OCI-LY7 (cell line): ENCODE results near the gene CHRNB4. TPM values are rescaled to one million over a fixed set of nuclear protein-coding genes. Genes with fewer than 3 reads are reported as not detected.

ENCODE experiments used
- BruUV-seq: library from RNA; stranded (reverse); fragments of 400-500 nt; replicated peaks from 2 replicates; lab custom pipeline; 2021; lab: Mats Ljungman, UMichigan
- CTCF ChIA-PET: fragments of 300-600 bp; sonication (Branson Sonifier 250); formaldehyde crosslinking; loops from one replicate; lab custom pipeline; 2022; ENCODE audit warnings: antibody characterized with exemption; ENCODE audit not compliant: unreplicated experiment; lab: Charles Lee
- POLR2A ChIA-PET: fragments of 300-600 bp; sonication (Branson Sonifier 250); formaldehyde crosslinking; loops from one replicate; lab custom pipeline; 2022; ENCODE audit warnings: antibody characterized with exemption; lab: Charles Lee
- DNase-seq: peaks from one replicate; pipeline ENCODE4 v3.0.0-alpha.2; 2015; ENCODE audit warnings: low spot score
- H2AFZ ChIP-seq: fragments of 200-600 bp; sonication (generic), shearing (Covaris generic); 2 replicates; pipeline ENCODE4 v1.6.1; 2014; ENCODE audit warnings: mild to moderate bottlenecking, antibody characterized with exemption, low read length, moderate library complexity
- H3K27ac ChIP-seq: fragments of 200-600 bp; sonication (generic); 2 replicates; pipeline ENCODE4 v1.5.1; 2014; ENCODE audit warnings: mixed run types, low read depth, mild to moderate bottlenecking, moderate library complexity, low read length, inconsistent platforms; ENCODE audit not compliant: poor library complexity, severe bottlenecking
- H3K36me3 ChIP-seq: fragments of 200-600 bp; sonication (generic); 2 replicates; pipeline ENCODE4 v1.6.1; 2014; ENCODE audit warnings: mild to moderate bottlenecking, antibody characterized with exemption, low read length, moderate library complexity, mixed read lengths; ENCODE audit not compliant: insufficient read depth
- H3K4me1 ChIP-seq: fragments of 200-600 bp; sonication (generic); 2 replicates; pipeline ENCODE4 v1.5.1; 2014; ENCODE audit warnings: mild to moderate bottlenecking, low read length; ENCODE audit not compliant: insufficient read depth, poor library complexity, severe bottlenecking
- H3K4me2 ChIP-seq: fragments of 200-600 bp; sonication (generic); 2 replicates; pipeline ENCODE4 v1.6.1; 2014; ENCODE audit warnings: mild to moderate bottlenecking, low read length
- H3K4me3 ChIP-seq: fragments of 200-600 bp; sonication (generic); 2 replicates; pipeline ENCODE4 v1.5.1; 2014; ENCODE audit warnings: mild to moderate bottlenecking, low read depth, low read length; ENCODE audit not compliant: poor library complexity, severe bottlenecking
- H3K79me2 ChIP-seq: fragments of 200-600 bp; sonication (generic); 2 replicates; pipeline ENCODE4 v1.6.1; 2016; ENCODE audit warnings: low read depth, mild to moderate bottlenecking, low read length, moderate library complexity, mixed read lengths; ENCODE audit not compliant: insufficient read depth
- H3K9me2 ChIP-seq: fragments of 200-600 bp; sonication (generic); 2 replicates; pipeline ENCODE4 v1.6.1; 2016; ENCODE audit warnings: mild to moderate bottlenecking, low read length, mixed read lengths; ENCODE audit not compliant: insufficient read depth
- H3K9me3 ChIP-seq: fragments of 200-600 bp; sonication (generic); 2 replicates; pipeline ENCODE4 v1.6.1; 2014; ENCODE audit warnings: mild to moderate bottlenecking, mixed run types, low read length, mixed read lengths
- H4K20me1 ChIP-seq: fragments of 200-600 bp; sonication (generic); 2 replicates; pipeline ENCODE4 v1.6.1; 2014; ENCODE audit warnings: mild to moderate bottlenecking, antibody characterized with exemption, low read length, moderate library complexity, mixed read lengths; ENCODE audit not compliant: insufficient read depth
- EZH2phosphoT487 ChIP-seq: fragments of 200-600 bp; sonication (generic); IDR thresholded peaks from 2 replicates; pipeline ENCODE4 v1.6.1; 2018; ENCODE audit warnings: low read depth, borderline replicate concordance, mild to moderate bottlenecking, mixed run types, antibody characterized with exemption, low read length, moderate library complexity, mixed read lengths
- intact Hi-C: fragments of 100-400 bp; cut with micrococcal nuclease; formaldehyde crosslinking; loops from one replicate; pipeline ENCODE4 v1.10.0; 2022; ENCODE audit not compliant: unreplicated experiment
- total RNA-seq, 2 experiments: library from RNA; depleted of rRNA in 1 of 2; stranded (reverse); fragments of >200 nt in 1 of 2; shearing (Covaris generic) in 1 of 2; gene quantifications; 2 replicates each; pipeline ENCODE4 v1.2.3, GENCODE V29; 2014 to 2022
- TF ChIP-seq, protein P1 (sequence below): fragments of 200-600 bp; sonication (generic); conservative IDR thresholded peaks from 2 replicates; pipeline ENCODE4 v1.5.1; 2014; ENCODE audit warnings: mild to moderate bottlenecking, antibody characterized with exemption, low read length, moderate library complexity, mixed read lengths

The CHRNB4 gene
- total RNA-seq, 2 experiments from 2014 or later, result not detected

DNA sequence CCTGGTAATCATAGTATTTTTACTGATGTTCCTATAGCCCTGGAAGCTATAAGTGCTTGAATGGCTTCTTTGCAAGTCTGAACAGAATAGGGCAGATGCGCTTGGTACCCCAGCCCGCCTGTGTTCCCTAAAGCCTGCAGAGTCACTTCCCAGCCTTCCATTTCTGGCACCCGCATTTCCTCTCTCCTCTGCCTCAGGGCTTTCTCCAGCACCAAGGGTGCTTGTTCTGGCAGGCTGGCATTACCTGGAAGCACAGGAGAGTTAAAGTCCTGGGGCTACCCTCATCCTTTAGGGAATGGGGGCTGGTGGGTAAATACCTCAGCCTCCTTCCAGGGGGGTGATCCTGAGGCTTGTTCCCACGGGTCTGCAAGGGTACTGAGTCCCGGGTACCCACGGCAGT, 12.8 kb downstream of the CHRNB4 start:
- no peak for DNase-seq
- no peak overlapping the region for H3K4me2 ChIP-seq
- BruUV-seq, result no TSS peak
- H3K4me3 ChIP-seq, result no peak overlapping the region
- ChIA-PET POLR2A (no interaction called here), CTCF (no interaction called here)
- intact Hi-C loops, result no loop called here
- H2AFZ ChIP-seq, result no peak overlapping the region
- TF ChIP-seq, protein P1, sequence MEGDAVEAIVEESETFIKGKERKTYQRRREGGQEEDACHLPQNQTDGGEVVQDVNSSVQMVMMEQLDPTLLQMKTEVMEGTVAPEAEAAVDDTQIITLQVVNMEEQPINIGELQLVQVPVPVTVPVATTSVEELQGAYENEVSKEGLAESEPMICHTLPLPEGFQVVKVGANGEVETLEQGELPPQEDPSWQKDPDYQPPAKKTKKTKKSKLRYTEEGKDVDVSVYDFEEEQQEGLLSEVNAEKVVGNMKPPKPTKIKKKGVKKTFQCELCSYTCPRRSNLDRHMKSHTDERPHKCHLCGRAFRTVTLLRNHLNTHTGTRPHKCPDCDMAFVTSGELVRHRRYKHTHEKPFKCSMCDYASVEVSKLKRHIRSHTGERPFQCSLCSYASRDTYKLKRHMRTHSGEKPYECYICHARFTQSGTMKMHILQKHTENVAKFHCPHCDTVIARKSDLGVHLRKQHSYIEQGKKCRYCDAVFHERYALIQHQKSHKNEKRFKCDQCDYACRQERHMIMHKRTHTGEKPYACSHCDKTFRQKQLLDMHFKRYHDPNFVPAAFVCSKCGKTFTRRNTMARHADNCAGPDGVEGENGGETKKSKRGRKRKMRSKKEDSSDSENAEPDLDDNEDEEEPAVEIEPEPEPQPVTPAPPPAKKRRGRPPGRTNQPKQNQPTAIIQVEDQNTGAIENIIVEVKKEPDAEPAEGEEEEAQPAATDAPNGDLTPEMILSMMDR, result no peak
- TF ChIP-seq EZH2phosphoT487, result no peak
- H3K4me1 ChIP-seq, result no peaks in the 10 kb centered on the region
- no peak overlapping the region for H3K27ac ChIP-seq
- H4K20me1 ChIP-seq, result no peaks in the 10 kb centered on the region
- H3K9me3 ChIP-seq, result 0 out of 2 replicates have a peak, but pooled peaks cover 3% of the 10 kb centered on the region
- no peaks in the 10 kb centered on the region for H3K9me2 ChIP-seq
- no peaks in the 10 kb centered on the region for H3K79me2 ChIP-seq
- no peaks in the 10 kb centered on the region for H3K36me3 ChIP-seq

DNA sequence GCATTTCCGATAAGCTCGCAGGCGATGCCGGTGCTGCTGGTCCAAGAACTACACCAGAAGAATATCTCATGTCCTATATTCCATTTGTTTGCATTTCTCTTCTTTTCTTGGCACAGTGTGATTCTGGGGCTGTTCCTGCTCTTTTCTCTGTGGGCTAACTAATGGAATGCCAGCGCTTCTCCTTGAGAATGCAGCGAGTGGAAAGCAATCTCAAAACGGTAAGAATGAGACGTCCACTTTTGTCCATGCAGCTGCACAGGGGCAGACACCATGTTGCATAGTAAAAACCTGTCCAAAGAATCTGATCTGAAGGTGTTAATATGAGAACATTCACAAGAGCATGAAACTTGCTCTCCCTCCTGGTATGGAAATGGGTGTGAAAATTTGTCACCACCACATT, 13.7 kb downstream of the CHRNB4 start:
- DNase-seq, result no peak
- intact Hi-C loops, result no loop called here
- Histone ChIP-seq H3K27ac (no peak overlapping the region), H3K9me3 (no peaks in the 10 kb centered on the region), H3K9me2 (no peaks in the 10 kb centered on the region), H3K4me1 (no peaks in the 10 kb centered on the region), H2AFZ (no peak overlapping the region), H3K4me2 (no peak overlapping the region), H3K79me2 (no peaks in the 10 kb centered on the region), H3K36me3 (no peaks in the 10 kb centered on the region), H4K20me1 (no peaks in the 10 kb centered on the region), H3K4me3 (no peak overlapping the region)
- no peak for TF ChIP-seq EZH2phosphoT487
- TF ChIP-seq, protein P1, result no peak
- ChIA-PET POLR2A (no interaction called here), CTCF (no interaction called here)
- BruUV-seq, result no TSS peak

DNA sequence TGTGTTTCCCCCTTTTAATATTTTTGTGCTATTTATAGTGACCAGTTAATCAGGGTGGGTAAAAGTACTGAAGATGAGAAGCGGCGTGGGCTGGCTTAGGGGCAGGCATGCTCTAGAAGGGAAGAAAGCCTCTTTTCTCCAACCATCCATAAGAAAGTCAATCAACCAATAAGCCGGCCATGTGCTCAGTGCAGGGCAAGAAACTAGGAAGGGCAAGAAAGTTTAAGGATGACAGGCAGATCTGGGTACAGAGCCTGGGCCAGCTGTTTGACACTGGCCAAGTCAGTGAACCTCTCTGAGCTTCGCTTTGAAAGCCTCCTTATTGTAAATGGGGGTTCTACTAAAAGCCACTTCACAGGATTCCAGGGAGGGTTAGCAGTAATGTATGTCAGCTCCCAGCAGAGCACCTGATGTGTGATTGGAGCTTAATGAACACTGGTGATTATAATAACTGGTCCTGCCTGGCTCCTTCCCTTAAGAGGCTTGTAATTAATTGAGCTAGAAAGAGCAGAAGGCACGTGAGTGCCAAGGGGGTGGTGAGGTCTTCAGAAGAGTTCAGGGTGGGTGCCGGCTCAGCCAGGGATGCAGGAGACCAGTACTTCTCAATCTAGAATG, 14.5 kb downstream of the CHRNB4 start:
- Histone ChIP-seq H2AFZ (no peak overlapping the region), H3K9me2 (no peaks in the 10 kb centered on the region), H3K27ac (no peak overlapping the region), H3K4me3 (no peak overlapping the region), H3K9me3 (no peaks in the 10 kb centered on the region), H3K4me2 (no peak overlapping the region), H4K20me1 (no peaks in the 10 kb centered on the region), H3K4me1 (no peaks in the 10 kb centered on the region), H3K79me2 (no peaks in the 10 kb centered on the region), H3K36me3 (no peaks in the 10 kb centered on the region)
- no TSS peak for BruUV-seq
- ChIA-PET CTCF (no interaction called here), POLR2A (no interaction called here)
- intact Hi-C loops, result no loop called here
- TF ChIP-seq, protein P1, result no peak
- no peak for TF ChIP-seq EZH2phosphoT487
- no peak for DNase-seq
